ENCODE measurements around the gene LLPH. TPM values are rescaled to one million over a fixed set of nuclear protein-coding genes. Genes with fewer than 3 reads are reported as not detected.
"Not testable (repeated sequence)": the region's sequence is repeated elsewhere in the genome, so short reads cannot be mapped to it uniquely, and the experiment has no call there.

LLPH gene
- 10 to 100 TPM in 2 of 5 donors, 1 to 10 TPM in 2, under 1 TPM in 1; 0.29 to 15.8 (median 9.8) TPM for total RNA-seq
- 10 to 100 TPM; 14.4 to 28.1 (median 19.0) TPM for polyA plus RNA-seq
- long read RNA-seq, donor 1, full-length matches to known transcripts = 8 of 8 reads
- long read RNA-seq, donor 1, partial matches to known transcripts = 0 of 8 reads
- long read RNA-seq, donor 1, other reads (novel, unspliced or antisense) = 0 of 8 reads
- long read RNA-seq, donor 2, full-length matches to known transcripts = 9 of 9 reads
- long read RNA-seq, donor 2, partial matches to known transcripts = 0 of 9 reads
- long read RNA-seq, donor 2, other reads (novel, unspliced or antisense) = 0 of 9 reads
- long read RNA-seq, donor 3, full-length matches to known transcripts = 11 of 11 reads
- long read RNA-seq, donor 3, partial matches to known transcripts = 0 of 11 reads
- long read RNA-seq, donor 3, other reads (novel, unspliced or antisense) = 0 of 11 reads
- long read RNA-seq, donor 4, full-length matches to known transcripts = 1 of 1 reads
- long read RNA-seq, donor 4, partial matches to known transcripts = 0 of 1 reads
- long read RNA-seq, donor 4, other reads (novel, unspliced or antisense) = 0 of 1 reads
- long read RNA-seq, donor 5, full-length matches to known transcripts = 11 of 18 reads
- long read RNA-seq, donor 5, partial matches to known transcripts = 7 of 18 reads
- long read RNA-seq, donor 5, other reads (novel, unspliced or antisense) = 0 of 18 reads
- long read RNA-seq, donor 6, full-length matches to known transcripts = 35 of 35 reads
- long read RNA-seq, donor 6, partial matches to known transcripts = 0 of 35 reads
- long read RNA-seq, donor 6, other reads (novel, unspliced or antisense) = 0 of 35 reads
- long read RNA-seq, donor 7, full-length matches to known transcripts = 20 of 25 reads
- long read RNA-seq, donor 7, partial matches to known transcripts = 5 of 25 reads
- long read RNA-seq, donor 7, other reads (novel, unspliced or antisense) = 0 of 25 reads
- long read RNA-seq, donor 8, full-length matches to known transcripts = 19 of 19 reads
- long read RNA-seq, donor 8, partial matches to known transcripts = 0 of 19 reads
- long read RNA-seq, donor 8, other reads (novel, unspliced or antisense) = 0 of 19 reads
- long read RNA-seq, donor 9, full-length matches to known transcripts = 11 of 11 reads
- long read RNA-seq, donor 9, partial matches to known transcripts = 0 of 11 reads
- long read RNA-seq, donor 9, other reads (novel, unspliced or antisense) = 0 of 11 reads
- long read RNA-seq, donor 10, full-length matches to known transcripts = 5 of 5 reads
- long read RNA-seq, donor 10, partial matches to known transcripts = 0 of 5 reads
- long read RNA-seq, donor 10, other reads (novel, unspliced or antisense) = 0 of 5 reads

- H3K27me3 ChIP-seq = no peaks in the 10 kb centered on the region
- H3K36me3 ChIP-seq = peaks cover 7 to 40% (median 35%) of the 10 kb centered on the region in 4 donors
- WGBS, 5 donors = 0% methylated on average over 49 of the region's 49 CpGs
- peak in 1 of 4 donors; percentile 28 for TF ChIP-seq POLR2A (IDR thresholded peaks at IDR 0.05)
- TF ChIP-seq CTCF (IDR thresholded peaks at IDR 0.05) = no peak
- peak; percentile 91 to 98 (median 93) for TF ChIP-seq POLR2AphosphoS5 (IDR thresholded peaks at IDR 0.05)
- H3K9me3 ChIP-seq = no peaks in the 10 kb centered on the region
- H3K27ac ChIP-seq = peak within 1 kb of the TSS; percentile 84 to 89 (median 86)
- intact Hi-C loops (cut with DNase I; ENCODE audit: low total_unique reads) = no loop called here
- peak; percentile 90 to 97 for DNase-seq
- H3K4me3 ChIP-seq = peak within 1 kb of the TSS; percentile 74 to 90 (median 84)
- peaks cover 19 to 40% (median 34%) of the 10 kb centered on the region in 4 donors for H3K4me1 ChIP-seq
Measured at GRCh38 chr12:66130267-66131066, at the start of gene LLPH. Gene LLPH (minus strand): TSS chr12:66130750. CDS start chr12:66129106, 1,644 bp downstream.

- H3K27ac ChIP-seq = no peak overlapping the region
- TF ChIP-seq EP300 (IDR thresholded peaks at IDR 0.05) (no peak), CTCF (IDR thresholded peaks at IDR 0.05) (no peak), POLR2AphosphoS5 (IDR thresholded peaks at IDR 0.05) (peak in 1 of 3 donors; percentile 31), POLR2A (IDR thresholded peaks at IDR 0.05) (no peak)
- no peaks in the 10 kb centered on the region for H3K9me3 ChIP-seq
- H3K4me1 ChIP-seq = peaks cover 0 to 17% (median 5%) of the 10 kb centered on the region in 4 donors
- peak in 1 of 2 donors; percentile 58 for DNase-seq
- H3K27me3 ChIP-seq = peaks cover 0 to 4% (median 0%) of the 10 kb centered on the region in 3 donors
- H3K36me3 ChIP-seq = no peaks in the 10 kb centered on the region
- no peak overlapping the region for H3K4me3 ChIP-seq
- 15 to 30% (median 18%) methylated on average over 1 of the region's 1 CpG for WGBS, 5 donors
- intact Hi-C loops (cut with DNase I; ENCODE audit: low total_unique reads) = no loop called here
Measured at GRCh38 chr12:66176105-66176900, 45.8 kb upstream of the LLPH start.

- intact Hi-C loops (cut with DNase I; ENCODE audit: low total_unique reads) = not testable (repeated sequence)
Measured at GRCh38 chr12:66174391-66175325, 44.1 kb upstream of the LLPH start.

More at GRCh38 chr12:66174391-66175325, 44.1 kb upstream of the LLPH start:
- 94 to 97% (median 96%) methylated on average over 38 to 53 of the region's 54 CpGs for WGBS, 5 donors
- H3K4me1 ChIP-seq = peaks cover 4 to 24% (median 8%) of the 10 kb centered on the region in 4 donors
- not testable (repeated sequence) for H3K9me3 ChIP-seq, H3K27me3 ChIP-seq, H3K27ac ChIP-seq, H3K4me3 ChIP-seq, H3K36me3 ChIP-seq, DNase-seq

Measured in stomach (tissue), 19 donors.